Measurements from ENCODE around the gene LMF1.

Gene LMF1

DNA sequence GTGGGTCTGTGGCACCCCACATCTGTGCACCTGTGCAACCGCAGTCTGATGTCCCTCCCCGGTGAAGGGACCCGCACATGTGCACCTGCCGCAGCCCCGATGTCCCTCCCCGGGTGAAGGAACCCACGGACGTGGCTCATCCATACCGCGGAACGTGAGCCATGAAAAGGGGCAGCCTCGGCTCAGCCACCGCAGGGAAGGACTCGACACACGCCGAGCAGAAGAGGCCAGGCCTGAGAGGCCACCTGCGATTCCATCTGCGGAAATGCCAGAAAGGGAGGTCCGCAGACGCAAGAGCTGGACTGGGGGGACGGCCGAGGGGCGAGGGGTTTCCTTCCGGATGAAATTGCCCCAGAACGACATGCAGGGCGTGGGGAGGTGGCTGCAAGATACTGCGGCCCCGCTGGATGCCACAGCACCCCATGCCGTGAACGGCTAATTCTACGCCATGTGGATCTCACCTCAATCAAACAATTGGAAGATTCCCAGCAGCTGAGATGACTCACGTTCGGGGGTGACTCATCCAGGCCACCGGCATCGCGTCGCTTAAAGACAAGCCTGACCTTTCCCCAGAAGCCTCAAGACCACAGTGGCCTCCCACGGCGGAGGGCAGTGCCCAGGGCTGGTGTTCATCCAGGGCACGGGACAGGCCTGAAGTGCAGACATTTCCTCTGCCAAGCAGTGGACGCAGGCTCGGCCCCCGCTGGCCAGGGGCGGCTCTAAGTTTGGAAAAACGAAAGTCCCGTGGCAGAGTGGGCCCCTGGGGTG lies 31.8 kb upstream of the LMF1 start:
- peak; percentile 82 for DNase-seq (ENCODE audit: low read depth)

DNA sequence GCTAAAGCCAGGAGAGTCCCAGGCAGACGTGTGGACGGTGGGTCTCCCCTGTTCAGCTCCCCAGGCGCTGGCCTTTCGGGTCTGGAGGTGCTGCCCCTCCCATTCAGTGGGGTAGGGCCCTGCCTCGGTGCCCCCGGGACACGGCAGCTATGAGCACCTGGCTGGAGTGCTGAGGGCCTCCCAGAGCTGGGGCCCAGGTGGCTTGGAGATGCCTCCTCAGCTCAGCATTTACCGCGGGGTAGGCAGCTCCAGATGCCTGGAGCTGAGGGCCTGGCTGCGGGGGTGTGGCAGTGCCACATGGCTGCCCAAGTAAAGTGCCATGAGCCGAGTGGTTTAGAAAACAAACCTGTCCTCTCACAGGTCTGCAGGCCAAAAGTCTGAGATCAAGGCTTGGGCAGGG lies 30.3 kb upstream of the LMF1 start:
- DNase-seq (ENCODE audit: low read depth) = no peak

DNA sequence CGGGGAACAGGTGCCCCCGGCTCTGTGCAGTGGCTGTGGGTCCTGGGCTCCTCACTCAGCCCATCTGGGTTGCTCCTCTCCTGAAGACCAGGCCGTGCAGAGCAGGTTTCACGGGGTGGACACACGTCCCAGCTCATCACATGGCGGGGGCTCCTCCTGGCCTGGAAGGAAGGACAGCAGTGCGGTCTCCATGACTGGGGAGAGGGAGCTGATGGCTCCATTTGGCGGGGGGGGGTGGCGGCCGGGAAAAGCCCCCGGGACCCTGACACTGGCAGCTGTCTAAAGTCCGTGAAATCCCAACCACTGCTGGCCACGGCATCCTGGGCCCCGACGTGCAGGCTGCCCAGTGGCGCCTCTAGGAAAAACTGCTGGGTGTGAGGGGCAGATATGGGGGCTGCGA lies 29.8 kb upstream of the LMF1 start:
- DNase-seq (ENCODE audit: low read depth) = no peak

DNA sequence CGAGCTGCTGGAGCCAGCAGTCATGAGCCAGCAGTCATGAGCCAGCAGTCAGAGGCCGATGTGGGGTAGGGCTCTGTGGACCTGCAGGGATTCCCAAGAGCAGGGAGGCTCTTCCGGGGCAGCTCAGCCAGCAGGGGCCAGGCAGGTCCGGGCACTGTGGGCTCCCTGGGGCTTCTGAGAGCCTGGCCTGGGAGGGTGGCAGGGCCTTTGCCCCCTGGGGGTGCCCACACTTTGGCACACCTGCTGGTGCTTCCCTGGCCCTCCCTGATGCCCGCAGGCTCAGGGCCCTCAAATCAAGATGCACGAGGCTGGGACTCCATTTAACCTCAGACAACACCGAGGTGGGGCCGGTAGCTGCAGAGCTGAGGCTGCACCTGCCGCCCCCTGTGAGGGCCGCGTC lies 28.9 kb upstream of the LMF1 start:
- DNase-seq (ENCODE audit: low read depth) = no peak

DNA sequence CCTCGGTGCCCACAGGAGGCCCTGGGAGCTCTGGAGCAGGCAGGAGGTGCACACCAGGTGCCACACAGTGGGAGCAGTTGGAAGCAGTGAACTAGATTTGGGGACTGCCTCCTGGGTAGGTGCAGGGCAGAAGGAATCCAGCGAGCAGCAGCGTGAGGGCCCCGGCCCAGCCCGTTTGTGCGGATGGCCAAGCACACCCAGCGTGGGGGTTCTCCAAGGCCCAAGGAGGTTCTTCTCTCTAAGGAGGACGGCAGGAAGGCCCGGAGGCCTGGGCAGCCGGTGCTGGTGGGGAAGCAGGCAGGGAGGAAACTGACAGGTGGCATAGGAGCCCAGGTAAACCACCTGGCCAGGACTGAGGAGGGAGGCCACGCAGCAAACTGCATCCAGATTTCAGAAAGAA lies 27.8 kb upstream of the LMF1 start:
- no peak for DNase-seq (ENCODE audit: low read depth)

GRCh38 chr16:998211-998610 lies 27.4 kb upstream of the LMF1 start:
- DNase-seq (ENCODE audit: low read depth) = no peak

DNA sequence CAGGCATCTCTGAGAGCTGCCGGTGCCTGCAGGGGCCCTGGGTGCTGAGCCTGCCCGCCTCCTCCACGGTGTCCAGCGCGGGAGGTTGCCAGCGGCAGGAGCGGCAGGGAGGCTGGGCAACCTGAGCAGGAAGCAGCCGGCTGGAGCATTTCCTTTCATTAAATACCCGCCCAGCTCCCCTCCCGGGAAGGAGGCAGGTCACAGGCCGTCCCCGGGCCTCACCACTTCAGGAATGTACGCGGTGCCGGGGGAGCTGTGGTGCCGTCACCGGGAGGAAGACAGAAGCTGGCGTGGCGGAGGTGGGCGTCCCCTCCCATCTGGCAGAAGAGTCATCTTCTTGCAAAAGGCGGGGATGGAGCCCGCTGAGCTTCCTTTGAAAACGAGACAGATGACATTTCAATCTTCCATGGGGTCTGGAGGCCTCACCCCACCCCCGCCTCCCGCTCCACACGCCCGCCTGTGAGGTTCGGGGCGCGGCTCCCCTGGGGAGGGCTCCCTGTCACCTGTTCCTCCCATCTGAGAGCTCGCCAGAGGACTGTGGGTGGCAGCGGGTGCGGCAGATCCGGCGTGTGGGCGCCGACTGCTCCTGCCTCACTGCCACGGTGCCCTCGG lies 26.8 kb upstream of the LMF1 start:
- peak; percentile 76 for DNase-seq (ENCODE audit: low read depth)

- no peak for DNase-seq (ENCODE audit: low read depth)
Observed at GRCh38 chr16:996681-997080, 25.9 kb upstream of the LMF1 start.

GRCh38 chr16:995783-996182 lies 25.0 kb upstream of the LMF1 start:
- no peak for DNase-seq (ENCODE audit: low read depth)

DNA sequence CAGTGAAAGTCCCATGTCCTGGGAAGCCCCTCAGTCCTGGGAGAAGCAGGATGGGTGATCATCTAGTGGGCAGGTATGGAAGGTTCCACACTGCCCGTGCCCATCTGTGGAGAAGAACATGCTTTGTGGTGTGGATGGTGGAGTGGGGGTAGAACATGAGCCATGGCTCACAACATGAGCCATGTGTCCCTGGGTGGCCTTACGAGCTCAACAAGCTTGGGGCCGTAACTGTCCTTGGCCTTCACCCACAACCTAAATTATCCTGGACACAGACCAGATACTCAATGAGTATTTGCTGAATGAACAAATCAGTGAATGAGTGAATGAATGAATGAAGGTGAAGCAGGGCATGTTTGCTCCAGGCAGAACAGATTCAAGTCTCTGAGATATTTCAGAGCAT lies 24.3 kb upstream of the LMF1 start:
- DNase-seq (ENCODE audit: low read depth) = no peak

GRCh38 chr16:993731-994130 lies 22.9 kb upstream of the LMF1 start:
- DNase-seq (ENCODE audit: low read depth) = no peak

GRCh38 chr16:991773-992172 lies 21.0 kb upstream of the LMF1 start:
- DNase-seq (ENCODE audit: low read depth) = no peak

DNA sequence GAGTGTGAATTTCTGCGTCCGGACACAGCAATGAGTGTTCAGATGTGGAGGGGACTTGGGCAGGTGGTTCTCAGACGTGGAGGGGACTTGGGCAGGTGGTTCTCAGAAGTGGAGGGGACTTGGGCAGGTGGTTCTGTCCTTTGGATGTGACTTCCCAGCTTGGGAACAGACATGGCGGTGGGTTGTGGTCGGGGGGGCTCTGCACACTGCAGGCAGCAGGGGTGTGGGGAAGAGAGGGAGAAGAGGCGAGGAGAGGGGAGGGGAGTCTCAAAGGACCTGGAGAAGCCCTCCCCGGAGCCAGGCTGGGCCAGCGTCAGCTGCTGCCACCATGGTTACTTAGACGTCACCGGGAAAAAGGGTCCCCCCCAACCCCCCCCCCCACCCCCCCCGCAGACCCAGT lies 20.6 kb upstream of the LMF1 start:
- no peak for DNase-seq (ENCODE audit: low read depth)

GRCh38 chr16:990516-991291 lies 19.9 kb upstream of the LMF1 start:
- no peak for DNase-seq (ENCODE audit: low read depth)

GRCh38 chr16:989354-989814 lies 18.6 kb upstream of the LMF1 start:
- DNase-seq (ENCODE audit: low read depth) = no peak

DNA sequence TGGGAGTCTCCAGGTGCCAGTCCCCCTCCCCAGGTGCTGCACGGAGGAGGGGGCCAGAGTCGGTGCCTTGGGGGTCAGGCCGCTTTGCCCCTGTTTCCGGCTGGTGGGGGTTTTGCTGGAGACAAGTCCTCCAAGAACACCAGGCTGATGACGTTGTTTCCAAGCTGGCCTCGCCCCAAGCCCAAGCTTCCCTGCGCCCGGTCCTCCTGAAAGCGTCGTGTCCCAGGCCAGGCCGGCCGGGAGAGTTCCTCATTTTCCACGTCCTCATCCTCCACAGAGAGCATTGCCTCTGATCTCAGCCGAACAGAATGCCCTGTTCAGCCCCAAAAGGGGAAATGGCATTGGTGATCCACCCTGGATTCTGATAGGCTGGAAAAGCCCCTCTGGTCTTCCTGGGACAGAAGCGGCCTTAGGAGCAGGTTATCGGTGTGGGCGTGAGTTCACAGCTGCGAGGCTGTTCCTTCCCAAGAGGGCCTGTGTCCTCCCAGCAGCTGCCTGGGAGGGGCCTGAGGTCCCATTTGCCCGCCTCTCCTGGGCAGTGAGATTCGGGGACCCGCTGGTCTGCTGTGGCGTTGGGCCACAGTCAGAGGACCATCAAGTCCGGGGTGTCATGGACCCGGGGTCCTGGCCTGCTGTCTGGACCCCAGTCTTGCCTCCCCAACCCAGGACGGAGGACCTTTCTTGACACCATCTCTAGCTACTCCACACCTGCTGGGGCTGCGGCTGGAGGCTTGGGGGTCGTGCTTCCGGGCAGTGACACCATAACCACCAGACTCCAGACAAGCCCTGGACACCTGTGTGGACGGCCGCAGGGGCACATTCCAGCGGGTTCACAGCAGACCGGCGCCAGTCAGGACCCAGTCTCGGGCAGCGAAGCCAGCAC lies 17.9 kb upstream of the LMF1 start:
- no peak for DNase-seq (ENCODE audit: low read depth)

DNA sequence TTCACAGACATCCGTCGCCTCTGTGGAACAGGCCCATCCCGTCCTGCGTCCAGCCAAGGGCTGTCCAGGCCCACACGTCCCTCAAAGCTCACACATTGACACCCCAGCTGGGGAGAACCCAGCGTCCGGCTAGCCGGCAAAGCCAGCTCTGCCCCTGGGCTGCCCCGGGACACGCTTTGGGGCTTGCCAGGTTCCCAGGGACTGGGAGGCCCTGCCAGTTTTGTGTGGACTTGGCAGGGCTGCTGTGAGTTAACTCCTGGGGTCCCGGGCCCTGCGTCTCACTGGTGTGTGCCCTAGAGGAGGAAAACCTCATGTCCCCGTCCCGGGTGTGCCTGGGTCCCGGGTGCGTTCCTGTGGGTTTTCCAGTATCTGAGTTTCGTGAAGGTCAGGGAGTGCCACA lies 17.1 kb upstream of the LMF1 start:
- no peak for DNase-seq (ENCODE audit: low read depth)

DNA sequence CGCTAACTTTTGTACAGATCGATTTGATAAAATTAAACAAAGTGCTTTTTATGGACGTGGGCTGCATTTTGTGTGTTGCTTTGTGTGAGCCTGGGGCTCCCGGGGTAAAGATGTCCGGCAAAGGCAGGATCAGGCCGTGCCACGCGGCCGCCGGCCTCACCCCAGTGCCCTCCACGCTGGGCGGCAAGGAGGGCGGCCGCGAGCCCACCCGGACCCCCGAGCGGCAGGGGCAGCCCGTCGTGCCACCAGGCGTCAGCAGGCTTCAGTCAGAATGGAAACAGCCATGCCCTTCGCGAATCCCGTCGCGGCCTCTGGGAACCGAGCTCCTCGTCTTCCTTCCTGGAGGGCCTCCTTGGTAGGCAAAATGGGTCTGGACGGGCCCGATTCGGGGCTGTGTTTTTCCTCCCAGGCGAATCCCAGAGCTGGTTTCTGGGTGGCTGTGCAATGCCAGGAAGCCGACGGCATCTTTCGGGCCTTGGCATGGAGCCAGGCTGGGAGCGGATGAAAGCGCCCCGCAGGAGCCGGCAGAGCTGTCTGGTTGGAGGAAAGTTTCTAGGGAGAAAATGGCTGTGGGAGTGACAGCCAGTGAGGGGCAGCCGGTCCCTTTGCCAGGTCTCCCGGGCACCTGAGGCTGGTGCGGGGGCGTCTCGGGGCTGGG lies 16.3 kb upstream of the LMF1 start:
- no peak for DNase-seq (ENCODE audit: low read depth)

DNA sequence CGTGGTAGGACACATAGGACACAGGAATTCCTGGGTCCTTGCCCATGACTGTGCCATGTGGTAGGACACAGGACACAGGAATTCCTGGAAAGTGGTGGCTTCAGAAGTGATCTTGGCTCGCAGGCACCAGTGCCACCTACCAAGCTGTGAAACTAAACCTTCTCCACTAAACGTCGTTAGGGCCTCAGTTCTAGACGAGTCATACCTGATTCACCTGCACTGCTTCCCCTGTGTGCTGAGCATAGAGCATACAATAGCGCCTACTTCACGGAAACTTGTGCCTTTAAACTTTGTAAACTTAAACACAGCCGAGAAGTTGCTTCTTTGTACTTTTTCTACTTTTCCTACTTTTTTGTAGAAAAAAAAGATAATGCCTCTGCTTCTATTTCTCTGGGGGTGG lies 15.6 kb upstream of the LMF1 start:
- no peak for DNase-seq (ENCODE audit: low read depth)

- no peak for DNase-seq (ENCODE audit: low read depth)
Observed at GRCh38 chr16:985646-986400, 15.0 kb upstream of the LMF1 start.
